Measurements from ENCODE around the gene OTOGL. TPM values are rescaled to one million over a fixed set of nuclear protein-coding genes. Genes with fewer than 3 reads are reported as not detected.
A peak's percentile ranks its signal among the peaks of the same experiment; 100 is the strongest.

Gene OTOGL
- total and polyA plus RNA-seq, 2 experiments from 2014 or later = 6.4 to 15.0 TPM

DNA sequence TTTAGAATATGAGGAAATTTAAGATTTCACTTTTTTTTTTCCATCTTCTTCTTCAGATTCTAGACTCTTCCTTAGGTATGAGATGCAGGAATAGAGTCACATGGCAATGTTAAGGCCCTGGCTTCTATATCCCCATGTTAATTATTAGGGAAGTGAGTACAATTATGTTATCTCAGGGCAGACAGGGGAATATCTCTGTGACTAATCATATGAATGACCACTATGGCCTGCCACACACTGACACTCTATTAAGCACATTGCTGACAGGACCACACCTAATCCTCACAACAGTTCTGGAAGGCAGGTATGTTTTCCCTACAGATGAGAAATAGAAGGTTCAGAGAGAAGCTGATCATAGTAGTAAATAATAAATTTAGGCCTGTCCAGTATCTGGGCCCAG is 275.3 kb downstream of the OTOGL start:
- Histone ChIP-seq H3K36me3 (no peaks in the 10 kb centered on the region), H3K4me3 (no peak overlapping the region), H3K4me1 (ENCODE audit: low read depth) (peaks cover 14% of the 10 kb centered on the region), H3K9me3 (ENCODE audit: low read depth) (no peaks in the 10 kb centered on the region), H3K27me3 (no peaks in the 10 kb centered on the region), H3K27ac (no peak overlapping the region)
- TF ChIP-seq, protein P1, sequence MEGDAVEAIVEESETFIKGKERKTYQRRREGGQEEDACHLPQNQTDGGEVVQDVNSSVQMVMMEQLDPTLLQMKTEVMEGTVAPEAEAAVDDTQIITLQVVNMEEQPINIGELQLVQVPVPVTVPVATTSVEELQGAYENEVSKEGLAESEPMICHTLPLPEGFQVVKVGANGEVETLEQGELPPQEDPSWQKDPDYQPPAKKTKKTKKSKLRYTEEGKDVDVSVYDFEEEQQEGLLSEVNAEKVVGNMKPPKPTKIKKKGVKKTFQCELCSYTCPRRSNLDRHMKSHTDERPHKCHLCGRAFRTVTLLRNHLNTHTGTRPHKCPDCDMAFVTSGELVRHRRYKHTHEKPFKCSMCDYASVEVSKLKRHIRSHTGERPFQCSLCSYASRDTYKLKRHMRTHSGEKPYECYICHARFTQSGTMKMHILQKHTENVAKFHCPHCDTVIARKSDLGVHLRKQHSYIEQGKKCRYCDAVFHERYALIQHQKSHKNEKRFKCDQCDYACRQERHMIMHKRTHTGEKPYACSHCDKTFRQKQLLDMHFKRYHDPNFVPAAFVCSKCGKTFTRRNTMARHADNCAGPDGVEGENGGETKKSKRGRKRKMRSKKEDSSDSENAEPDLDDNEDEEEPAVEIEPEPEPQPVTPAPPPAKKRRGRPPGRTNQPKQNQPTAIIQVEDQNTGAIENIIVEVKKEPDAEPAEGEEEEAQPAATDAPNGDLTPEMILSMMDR (IDR thresholded peaks at IDR 0.05; ENCODE audit: low read depth, low read length) = no peak
- DNase-seq (ENCODE audit: low read depth in 1 of 2, low spot score in 1 of 2) = no peak

DNA sequence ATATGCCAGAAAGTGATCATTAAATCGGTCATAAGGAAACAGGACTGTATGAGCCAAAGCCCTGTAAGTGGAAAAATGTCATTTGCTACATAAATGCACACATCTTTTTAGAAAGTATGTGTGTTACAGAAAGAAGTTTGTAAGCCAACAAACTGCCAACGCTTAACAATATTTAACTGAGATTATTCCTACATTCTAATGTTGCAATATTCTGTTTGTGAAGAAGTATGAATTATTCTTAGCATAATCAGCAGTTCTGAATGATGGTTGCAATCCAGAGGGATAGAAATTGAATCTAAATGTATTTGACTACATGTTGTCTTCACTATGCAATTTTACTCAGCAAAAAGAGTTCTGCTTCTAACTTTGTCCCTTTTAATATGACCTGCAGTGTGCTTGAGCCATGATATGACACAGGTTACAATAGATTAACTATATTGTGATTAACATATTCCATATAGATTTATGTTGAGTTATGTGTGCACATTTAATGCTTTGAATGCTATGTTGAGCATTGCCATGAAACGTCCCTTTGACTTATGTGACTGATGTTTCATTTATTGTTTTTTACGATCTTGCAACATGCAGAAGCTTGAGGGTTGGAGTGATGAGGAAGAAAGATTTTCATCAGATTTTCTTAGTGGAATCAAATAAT is 277.9 kb downstream of the OTOGL start:
- Histone ChIP-seq H3K4me1 (ENCODE audit: low read depth) (peaks cover 14% of the 10 kb centered on the region), H3K27ac (no peak overlapping the region), H3K4me3 (no peak overlapping the region), H3K9me3 (ENCODE audit: low read depth) (no peaks in the 10 kb centered on the region), H3K27me3 (no peaks in the 10 kb centered on the region), H3K36me3 (no peaks in the 10 kb centered on the region)
- TF ChIP-seq, protein P1 (IDR thresholded peaks at IDR 0.05; ENCODE audit: low read depth, low read length) = no peak
- DNase-seq (ENCODE audit: low read depth in 1 of 2, low spot score in 1 of 2) = no peak

DNA sequence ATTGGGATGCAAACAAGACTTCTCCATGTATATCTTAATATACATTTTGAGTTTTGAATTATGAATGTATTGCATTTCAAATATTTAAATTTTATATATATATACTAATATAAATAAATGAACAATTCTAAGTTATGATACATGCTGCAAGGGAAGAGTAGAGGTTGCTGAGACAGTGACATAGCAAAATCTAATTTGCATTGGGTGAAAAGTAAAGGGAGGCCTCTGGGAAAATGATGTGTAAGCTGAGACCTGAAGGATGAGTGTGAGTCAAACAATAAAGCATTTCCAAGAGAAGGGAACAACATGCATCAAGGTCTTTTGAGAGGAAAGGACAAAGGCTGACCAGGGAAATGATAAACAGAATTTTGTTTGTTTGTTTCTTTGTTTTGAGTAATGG is 281.8 kb downstream of the OTOGL start:
- no peaks in the 10 kb centered on the region for H3K36me3 ChIP-seq
- no peak for DNase-seq (ENCODE audit: low read depth in 1 of 2, low spot score in 1 of 2)
- H3K27ac ChIP-seq = no peak overlapping the region
- no peak overlapping the region for H3K4me3 ChIP-seq
- no peaks in the 10 kb centered on the region for H3K4me1 ChIP-seq (ENCODE audit: low read depth)
- no peaks in the 10 kb centered on the region for H3K9me3 ChIP-seq (ENCODE audit: low read depth)
- no peaks in the 10 kb centered on the region for H3K27me3 ChIP-seq
- TF ChIP-seq, protein P1 (IDR thresholded peaks at IDR 0.05; ENCODE audit: low read depth, low read length) = no peak

DNA sequence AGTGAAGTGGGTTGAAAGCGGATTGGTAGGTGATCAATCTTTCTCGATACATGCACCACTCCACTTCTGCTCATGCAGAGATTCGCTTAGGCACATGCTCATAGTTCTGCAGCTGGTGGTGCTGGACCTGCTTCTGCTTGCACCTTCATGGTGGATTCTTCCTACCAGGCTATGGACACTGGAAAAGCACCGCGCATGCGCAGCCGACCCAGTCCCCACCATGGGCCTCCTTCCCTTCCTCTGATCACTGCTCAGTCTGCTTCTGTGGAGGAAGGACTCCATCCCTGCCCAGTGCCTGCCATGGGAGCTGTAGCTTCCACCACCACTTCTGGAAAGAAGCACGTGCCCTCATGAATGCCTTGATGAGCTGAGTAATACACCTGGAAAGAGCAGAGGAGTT is 282.9 kb downstream of the OTOGL start:
- Histone ChIP-seq H3K27me3 (no peaks in the 10 kb centered on the region), H3K36me3 (no peaks in the 10 kb centered on the region), H3K4me1 (ENCODE audit: low read depth) (no peaks in the 10 kb centered on the region), H3K4me3 (no peak overlapping the region), H3K9me3 (ENCODE audit: low read depth) (no peaks in the 10 kb centered on the region), H3K27ac (no peak overlapping the region)
- no peak for DNase-seq (ENCODE audit: low read depth in 1 of 2, low spot score in 1 of 2)
- TF ChIP-seq, protein P1 (IDR thresholded peaks at IDR 0.05; ENCODE audit: low read depth, low read length) = no peak

DNA sequence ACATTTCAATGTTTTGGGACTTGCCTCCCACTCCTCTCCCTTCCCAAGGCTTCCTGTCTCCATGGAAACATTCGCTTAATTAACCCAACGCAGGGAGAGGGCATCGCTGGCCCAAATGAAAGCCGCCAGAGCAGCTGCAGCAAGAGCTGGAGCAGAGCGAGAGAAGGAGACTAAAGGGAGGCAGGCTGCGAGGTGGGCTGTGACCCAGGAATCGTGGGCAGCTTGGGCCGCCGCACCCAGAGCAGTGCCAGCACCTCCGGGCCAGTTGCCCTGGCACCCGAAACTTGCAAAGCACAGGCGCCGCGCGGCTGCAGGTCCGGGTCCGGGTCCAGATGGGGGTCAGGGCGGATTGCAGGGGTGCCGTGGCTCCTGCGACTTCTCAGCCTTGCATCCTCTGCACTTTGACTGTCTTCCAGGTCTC is 301.2 kb downstream of the OTOGL start:
- Histone ChIP-seq H3K27ac (no peak overlapping the region), H3K4me3 (no peak overlapping the region), H3K27me3 (no peaks in the 10 kb centered on the region), H3K36me3 (no peaks in the 10 kb centered on the region), H3K4me1 (ENCODE audit: low read depth) (no peaks in the 10 kb centered on the region), H3K9me3 (ENCODE audit: low read depth) (no peaks in the 10 kb centered on the region)
- TF ChIP-seq, protein P1 (IDR thresholded peaks at IDR 0.05; ENCODE audit: low read depth, low read length) = no peak
- DNase-seq (ENCODE audit: low read depth in 1 of 2, low spot score in 1 of 2) = peak in 1 of 2 donors; percentile 40

All from cardiac muscle cell (in vitro differentiated cells and primary cell).